GM19025 (cell line): ENCODE data around the gene TRMT1.
A peak's percentile ranks its signal among the peaks of the same experiment; 100 is the strongest.
"Not testable (repeated sequence)": the region's sequence is repeated elsewhere in the genome, so short reads cannot be mapped to it uniquely, and the experiment has no call there.

Experiments
- ATAC-seq: cut with Tn5 transposase; IDR thresholded peaks from one replicate; pipeline ENCODE4 v1.9.1; 2021; ENCODE audit warnings: mild to moderate bottlenecking, low read depth, moderate library complexity; ENCODE audit not compliant: unreplicated experiment

Gene TRMT1

DNA sequence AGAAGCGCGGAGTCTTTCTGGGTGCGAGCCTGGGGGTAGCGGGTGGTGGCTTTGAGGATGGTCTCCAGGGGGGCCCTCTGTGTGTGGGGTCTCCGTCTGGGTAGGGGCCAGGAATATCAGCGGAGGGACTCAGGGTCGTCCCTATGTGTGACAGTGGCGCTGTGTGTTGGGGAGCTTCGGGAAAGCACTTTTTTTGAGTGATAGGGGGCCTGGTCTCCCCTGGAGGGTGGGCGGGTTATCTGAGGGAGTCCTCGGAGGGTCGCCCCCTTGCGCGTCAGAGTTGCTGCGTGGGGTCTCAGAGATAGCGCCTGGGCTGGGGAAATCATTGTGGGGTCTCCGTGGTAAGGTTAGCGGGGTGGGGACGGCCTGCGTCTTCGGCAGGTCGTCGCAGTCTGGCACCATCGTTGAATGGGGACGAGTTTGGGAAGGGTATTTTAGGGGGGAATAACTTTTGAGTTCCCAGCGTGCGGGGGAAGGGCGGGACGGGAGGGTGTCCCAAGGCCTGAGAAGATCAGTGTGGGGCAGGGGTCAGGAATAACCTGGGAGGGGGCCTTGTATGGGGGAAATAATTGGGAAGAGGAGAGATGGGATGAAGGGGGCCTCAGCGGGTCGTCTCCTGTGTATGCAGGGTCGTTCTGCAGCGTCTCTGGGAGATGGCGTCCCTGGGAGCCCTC is 34.5 kb upstream of the TRMT1 start:
- ATAC-seq = no peak

DNA sequence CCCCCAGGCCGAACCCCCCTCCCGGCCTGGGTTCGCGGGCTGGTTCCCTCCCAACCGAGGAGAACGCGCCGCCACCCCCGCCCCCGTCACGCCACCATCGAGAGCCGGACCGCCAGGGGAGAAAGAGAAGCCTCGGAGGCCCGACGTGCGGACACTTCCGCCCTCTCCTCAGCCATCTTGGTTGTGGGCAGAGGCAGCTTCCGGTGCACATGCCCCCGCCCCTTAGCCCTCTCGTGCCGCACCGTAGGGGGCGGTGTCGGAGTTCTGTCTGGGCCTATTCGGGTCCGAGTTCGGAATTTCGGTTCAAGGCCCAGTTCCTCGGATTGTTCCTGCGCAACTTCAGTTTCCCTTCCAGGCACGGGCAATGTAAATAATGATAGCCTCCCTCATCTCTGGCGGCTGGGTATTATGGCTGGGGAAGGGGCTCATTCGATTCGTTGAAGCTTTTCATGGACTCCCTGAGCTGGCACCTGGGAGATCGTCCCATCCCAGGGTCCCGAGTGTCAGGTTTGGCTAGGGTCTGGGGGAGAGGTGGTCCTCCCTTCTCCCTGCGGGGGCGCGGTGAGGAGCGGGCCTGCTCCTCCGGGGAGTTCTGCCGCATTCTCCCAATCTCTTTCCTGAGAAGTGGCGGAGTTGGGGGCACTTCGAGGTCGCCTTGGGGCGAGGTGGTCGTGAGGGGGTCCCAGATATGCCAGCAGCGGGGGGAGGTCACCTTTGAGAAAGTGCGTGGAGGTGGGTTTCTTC is 33.8 kb upstream of the TRMT1 start, which contains the start of the genes IER2 and STX10:
TSS of gene IER2 (plus strand) at position 225 of the 744 bp plus-strand sequence. CDS start 2,776 bp downstream, outside the sequence.
TSS of gene STX10 (minus strand) at position 189 of the 744 bp plus-strand sequence. CDS start 202 bp downstream, outside the sequence.
- peak; percentile 34 for ATAC-seq

DNA sequence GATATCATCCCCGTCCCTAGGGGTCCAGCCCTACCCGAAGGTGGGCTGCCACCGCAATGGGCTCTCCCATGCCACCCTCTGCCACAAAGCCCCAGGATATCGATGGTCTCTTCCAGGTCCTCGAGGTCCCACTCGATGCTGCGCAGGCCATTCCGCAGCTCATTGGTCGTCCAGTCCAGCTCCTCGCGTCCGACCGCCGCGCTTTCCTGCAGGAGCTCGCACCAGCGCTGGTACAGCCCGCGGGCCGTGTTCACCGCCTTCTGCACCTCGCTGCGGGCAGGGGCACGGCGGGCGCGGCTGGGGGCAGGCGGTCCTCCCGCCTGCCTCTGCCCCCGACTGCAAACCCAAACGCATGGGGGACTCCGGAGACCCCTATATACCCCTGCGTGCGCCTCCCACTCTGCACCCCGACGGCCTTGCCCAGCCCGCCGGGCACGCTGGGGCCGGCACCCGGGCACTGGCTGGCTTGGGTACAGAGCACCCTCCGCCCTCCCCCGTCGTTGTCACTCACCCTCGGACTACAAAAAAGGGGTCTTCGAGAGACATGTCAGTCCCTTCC is 33.2 kb upstream of the TRMT1 start:
- peak; percentile 1 for ATAC-seq

DNA sequence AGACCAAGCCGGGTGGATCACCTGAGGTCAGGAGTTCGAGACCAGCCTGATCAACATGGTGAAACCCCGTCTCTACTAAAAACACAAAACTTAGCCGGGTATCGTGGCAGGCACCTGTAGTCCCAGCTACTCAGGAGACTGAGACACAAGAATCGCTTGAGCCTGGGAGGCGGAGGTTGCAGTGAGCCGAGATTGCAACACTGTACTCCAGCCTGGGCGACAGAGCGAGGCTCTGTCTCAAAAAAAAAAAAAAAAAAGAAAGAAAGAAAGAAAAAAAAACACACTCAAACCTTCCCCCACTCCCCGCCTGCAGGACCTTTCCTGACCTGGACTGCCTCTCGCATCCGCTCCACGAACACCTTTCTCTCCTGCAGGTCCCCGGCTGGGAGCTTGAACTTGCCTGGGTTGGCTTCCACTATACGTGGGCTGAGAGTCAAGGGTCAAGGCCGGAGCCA is 32.7 kb upstream of the TRMT1 start:
- ATAC-seq = not testable (repeated sequence)

DNA sequence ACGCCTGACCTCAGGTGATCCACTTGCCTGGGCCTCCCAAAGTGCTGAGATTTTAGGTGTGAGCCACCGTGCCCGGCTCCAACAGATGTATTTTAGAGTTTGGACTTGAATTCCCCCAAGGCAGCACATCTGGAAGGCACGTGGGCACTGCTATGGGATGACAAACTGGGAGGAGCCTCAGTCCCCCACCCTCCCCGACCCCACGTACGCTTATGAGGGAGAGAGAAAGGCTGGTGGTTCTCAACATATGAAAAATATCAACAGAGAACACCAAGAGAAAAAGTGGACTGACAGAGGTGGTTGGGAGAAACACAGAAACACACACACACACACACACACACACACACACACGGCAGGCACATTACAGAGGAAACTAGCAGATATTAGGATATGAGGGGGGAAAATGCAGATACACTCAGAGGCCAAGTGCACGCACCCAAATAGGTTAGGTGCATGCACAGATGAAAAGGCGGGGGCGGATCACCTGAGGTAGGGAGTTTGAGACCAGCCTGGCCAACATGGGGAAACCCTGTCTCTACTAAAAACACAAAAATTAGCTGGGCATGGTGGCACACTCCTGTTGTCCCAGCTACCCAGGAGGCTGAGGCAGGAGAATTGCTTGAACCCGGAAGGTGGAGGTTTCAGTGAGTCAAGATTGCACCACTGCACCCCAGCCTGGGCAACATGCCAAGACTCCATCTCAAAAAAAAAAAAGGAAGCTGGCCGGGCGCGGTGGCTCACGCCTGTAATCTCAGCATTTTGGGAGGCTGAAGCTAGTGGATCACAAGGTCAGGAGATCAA is 30.4 kb upstream of the TRMT1 start:
- ATAC-seq = no peak

DNA sequence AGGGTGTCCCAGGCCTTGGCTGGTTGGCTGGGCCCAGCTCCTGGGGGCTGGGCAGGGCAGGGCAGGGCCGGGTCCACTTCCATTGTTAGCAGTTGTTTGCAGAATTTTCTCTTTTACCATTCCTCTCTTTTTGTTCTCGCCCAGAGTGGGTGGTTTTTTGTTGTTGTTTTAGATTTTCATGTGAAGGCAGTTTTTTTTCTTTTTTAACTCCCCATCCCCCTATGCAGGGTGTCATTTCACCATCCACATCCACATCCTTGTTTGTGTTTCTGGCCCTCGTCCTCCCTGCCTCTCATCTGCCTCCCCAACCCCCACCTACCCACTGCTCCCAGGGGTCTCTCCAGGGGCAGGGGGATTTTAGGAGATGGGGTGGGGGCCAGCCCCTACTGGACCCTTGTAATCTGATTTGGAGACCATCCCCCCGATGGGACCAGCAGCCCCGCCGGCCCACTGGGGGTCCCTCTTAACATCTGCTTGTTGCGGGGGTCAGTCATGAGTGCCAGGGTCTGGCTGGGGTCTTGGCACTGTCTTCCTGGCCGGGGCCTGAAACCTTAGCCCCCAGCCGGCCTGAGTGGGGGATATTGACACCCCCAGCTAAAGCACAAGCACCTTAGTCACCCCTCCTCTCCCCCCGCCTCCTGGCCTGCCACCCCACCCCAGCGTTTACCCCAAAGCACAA is 23.2 kb upstream of the TRMT1 start:
- no peak for ATAC-seq

DNA sequence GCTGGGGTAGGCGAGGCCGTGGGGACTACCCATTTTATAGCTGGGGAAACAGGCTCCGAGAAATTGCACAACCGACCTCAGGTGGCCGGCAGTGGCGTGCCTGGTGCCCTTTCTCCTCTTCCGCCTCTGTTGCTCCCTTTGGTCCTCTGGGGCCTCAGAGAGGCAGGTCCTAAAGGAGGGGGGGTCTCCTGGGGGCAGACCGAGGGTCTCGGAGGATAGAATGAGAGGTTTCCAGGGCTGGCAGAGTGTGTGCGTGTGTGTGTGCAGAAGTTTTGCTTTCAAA is 22.3 kb upstream of the TRMT1 start:
- no peak for ATAC-seq

DNA sequence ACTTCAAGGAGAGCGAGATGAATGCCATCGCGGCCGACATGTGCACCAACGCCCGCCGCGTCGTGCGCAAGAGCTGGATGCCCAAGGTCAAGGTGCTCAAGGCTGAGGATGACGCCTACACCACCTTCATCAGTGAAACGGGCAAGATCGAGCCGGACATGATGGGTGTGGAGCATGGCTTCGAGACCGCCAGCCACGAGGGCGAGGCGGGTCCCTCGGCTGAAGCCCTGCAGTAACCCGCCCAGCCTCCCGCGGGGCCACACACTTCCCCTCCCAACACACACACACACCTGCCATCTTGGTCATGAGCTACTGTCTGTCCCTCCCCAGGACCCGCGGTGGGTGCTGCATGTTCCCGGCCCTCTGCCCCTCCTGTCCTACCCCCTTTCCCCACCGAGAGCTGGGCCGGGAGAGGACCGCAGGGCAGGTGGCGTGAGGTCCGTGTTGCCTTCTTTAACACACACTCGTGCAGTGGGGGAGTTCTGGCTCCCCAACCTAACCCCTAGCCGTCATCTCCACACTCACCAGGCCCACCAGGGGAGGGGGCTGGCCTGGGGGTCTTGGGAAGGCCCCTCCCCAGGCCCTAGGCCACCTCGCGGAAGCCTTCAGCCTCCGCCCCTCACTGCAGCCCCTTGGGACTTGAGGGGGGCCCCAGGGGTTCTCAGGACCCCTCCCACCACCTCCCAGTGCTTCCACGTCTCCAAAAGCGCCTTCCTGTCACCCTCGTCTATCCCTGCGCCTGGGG is 21.8 kb upstream of the TRMT1 start:
- ATAC-seq = no peak

DNA sequence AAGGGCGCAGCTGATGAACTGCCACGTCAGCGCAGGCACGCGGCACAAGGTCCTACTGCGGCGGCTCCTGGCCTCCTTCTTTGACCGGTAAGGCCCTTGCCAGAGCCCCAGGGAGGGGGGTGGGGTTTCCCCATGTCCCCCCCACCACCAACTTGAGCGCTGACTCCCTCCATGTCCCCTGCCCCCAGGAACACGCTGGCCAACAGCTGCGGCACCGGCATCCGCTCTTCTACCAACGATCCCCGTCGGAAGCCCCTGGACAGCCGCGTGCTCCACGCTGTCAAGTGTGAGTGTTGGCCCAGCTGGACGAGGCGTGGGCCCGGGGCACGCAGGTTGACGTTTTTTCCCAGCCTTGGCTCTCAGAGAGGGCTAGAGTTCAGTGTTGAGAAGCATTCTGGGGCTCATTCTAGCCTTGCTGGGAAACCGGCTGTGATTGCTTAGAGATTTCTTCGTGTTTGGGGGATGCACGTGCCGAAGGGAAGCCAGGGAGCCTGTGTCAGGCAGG is 20.8 kb upstream of the TRMT1 start:
- ATAC-seq = no peak

DNA sequence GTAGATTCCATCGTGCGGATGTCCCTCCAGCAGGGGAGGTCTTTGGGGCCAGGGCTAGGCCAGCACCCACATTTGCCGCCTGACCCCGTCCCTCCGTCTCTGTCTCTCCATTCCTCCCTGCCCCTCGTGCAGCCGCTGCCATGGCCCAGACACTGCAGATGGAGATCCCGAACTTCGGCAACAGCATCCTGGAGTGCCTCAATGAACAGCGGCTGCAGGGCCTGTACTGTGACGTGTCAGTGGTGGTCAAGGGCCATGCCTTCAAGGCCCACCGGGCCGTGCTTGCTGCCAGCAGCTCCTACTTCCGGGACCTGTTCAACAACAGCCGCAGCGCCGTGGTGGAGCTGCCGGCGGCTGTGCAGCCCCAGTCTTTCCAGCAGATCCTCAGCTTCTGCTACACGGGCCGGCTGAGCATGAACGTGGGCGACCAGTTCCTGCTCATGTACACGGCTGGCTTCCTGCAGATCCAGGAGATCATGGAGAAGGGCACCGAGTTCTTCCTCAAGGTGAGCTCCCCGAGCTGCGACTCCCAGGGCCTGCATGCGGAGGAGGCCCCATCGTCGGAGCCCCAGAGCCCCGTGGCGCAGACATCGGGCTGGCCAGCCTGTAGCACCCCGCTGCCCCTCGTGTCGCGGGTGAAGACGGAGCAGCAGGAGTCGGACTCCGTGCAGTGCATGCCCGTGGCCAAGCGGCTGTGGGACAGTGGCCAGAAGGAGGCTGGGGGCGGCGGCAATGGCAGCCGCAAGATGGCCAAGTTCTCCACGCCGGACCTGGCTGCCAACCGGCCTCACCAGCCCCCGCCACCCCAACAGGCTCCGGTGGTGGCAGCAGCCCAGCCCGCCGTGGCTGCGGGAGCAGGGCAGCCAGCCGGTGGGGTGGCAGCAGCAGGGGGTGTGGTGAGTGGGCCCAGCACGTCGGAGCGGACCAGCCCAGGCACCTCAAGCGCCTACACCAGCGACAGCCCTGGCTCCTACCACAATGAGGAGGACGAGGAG is 18.8 kb upstream of the TRMT1 start:
- no peak for ATAC-seq

DNA sequence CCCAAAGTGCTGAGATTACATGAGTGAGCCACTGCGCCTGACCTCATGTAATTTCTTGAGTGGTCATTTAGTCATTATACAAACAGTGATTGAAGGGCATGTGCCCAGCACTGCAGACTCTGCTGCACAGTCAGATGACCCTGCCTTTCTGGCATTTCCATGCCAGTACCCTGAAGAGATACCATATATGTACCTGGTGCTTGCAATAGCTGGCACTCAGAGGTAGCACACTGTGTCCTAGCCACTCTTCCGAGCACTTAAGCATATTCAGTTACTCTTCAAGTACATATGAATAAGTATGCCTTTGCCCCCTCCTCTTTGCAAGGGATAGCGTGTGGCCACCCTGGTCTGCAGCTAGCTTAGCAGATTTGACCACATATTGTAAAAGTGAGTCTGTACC is 18.1 kb upstream of the TRMT1 start:
- ATAC-seq = no peak

DNA sequence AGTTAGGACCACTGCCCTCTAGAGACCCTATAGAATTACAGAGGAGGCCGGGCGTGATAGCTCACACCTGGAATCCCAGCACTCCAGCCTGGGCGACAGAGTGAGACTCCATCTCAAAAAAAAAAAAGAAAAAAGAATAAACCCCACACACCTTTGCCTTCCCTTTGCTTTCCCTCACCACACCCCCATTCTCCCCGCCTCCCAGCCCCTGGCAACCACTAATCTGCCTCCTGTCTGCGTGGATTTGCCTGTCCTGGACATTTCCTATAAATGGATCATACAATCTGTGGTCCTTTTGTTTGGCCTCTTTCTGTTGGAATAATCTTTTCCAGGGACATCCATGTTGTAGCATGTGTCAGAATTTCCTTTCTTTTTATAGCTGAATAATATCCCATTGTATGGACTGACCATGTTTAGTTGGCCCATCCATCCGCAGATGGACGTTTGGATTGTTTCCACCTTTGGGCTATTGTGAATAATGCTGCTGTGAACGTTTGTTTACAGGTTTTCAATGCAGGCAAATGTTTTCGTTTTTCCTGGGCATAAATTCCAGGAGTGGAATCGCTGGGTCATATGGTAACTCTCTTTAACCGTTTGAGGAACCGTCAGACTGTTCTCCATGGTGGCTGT is 16.8 kb upstream of the TRMT1 start:
- ATAC-seq = no peak

DNA sequence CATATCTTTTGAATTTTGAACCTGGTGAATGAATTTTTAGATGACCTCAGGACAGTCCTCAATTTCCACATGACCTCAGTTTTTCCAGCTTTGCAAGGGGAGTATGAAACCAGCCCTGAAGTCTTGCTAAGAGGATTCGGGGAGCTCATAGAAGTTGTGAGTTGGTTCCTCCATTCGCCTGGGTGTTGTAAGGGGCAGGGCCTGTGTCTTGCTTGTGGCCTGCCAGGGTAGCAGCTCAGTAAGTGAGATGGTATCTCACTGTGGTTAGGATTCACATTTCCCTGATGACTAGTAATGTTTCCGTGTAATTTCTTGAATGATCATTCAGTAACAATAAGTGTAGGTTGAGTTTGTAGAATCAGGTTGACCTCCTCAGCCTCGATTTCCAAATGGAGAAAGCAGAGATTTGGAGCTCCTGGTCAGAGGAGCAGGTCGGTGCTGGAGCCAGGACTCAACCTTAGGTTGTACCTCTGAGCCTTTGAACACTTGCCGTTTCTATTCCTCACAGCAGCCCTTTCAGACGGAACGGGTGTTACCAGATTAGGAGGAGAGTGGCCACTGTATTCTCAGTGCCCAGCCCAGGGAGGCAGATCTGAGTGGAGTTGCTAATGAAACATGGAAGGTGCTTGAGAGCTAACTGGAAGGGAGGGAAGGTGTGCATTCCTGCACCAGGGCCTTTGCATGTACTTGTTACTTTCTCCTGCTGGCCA is 16.1 kb upstream of the TRMT1 start:
- ATAC-seq = no peak

DNA sequence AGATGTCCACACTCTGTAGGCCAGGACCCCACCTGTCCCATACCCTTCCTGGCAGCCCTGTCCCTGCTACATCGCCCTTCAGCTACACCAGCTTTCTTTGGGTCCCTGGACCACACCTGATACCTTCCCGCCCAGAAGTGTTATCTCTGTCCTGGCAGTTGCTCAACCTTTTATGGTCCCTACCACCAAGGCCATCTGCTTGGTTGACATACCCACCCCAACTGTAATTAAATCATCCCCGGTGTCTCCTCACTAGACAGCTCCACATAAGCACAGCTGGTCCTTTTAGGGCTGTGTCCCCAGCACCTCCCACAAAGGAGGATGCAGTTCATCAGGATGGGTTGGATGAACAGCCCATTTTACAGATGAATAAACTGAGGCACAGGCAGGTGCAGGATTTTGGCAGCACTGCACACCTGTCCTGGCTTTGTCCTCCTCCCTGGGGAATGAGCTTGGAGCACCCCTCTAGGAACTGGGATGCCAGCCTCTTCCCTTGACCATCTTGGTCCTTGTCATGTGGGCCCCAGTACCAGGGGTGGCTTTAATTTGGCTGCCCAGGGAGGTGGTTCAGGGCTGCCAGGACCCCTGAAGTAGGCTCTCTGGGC is 14.4 kb upstream of the TRMT1 start:
- ATAC-seq = no peak

DNA sequence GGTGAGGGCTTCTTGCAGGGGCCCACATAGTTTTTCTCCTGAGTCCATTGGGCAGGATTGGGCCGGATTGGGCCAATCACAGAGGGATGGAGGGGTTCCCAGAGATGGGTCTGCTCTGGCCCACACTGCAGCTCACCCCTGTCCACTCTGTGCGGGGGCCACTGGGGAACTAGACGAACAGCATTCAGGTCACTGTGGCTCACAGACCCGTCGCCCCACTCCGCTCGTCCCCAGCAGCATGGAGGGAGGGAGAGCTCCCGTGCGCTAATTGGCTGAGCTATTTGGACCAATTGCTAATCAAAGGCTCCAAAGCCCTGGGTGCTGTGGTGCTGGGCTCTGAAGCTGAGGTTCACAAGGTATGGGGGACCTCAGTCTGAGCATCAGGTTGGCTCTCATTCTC is 12.8 kb upstream of the TRMT1 start:
- ATAC-seq = no peak

DNA sequence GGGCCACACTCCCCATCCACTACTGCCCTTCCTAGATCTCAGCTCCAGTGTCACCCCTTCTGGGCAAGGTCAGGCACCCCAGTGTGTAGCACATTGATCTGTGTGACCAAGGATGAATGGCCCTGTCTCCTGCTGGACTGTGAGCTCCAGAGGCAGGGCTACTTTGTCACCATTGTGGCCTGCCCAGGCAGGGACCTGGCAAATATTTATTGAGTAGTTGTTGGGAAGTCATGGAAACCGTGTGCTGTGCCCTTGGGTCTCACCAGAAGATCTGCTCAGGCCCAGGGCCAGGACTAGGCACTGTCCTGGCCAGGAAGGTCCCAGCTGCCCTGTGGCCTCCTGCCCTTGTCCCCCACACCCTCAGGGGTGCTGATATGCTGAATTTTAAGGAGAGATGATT is 12.0 kb upstream of the TRMT1 start:
- ATAC-seq = no peak
